A673 (cell line): ENCODE results near the gene GNA14. TPM values are rescaled to one million over a fixed set of nuclear protein-coding genes. Genes with fewer than 3 reads are reported as not detected.
A peak's percentile ranks its signal among the peaks of the same experiment; 100 is the strongest.

Experiments used
- BruUV-seq: library from RNA; stranded (reverse); fragments of 400-500 nt; replicated peaks from 2 replicates; lab custom pipeline; 2021; lab: Mats Ljungman, UMichigan
- CTCF ChIA-PET: fragments of 300-600 bp; sonication (Branson Sonifier 250); formaldehyde crosslinking; loops from one replicate; lab custom pipeline; 2022; ENCODE audit warnings: antibody characterized with exemption; lab: Charles Lee
- POLR2A ChIA-PET: fragments of 300-600 bp; sonication (Branson Sonifier 250); formaldehyde crosslinking; loops from one replicate; lab custom pipeline; 2022; ENCODE audit warnings: antibody characterized with exemption; ENCODE audit not compliant: low non-redundant PET; lab: Charles Lee
- DNase-seq: peaks from one replicate; pipeline ENCODE4 v3.0.0-alpha.2; 2015; ENCODE audit warnings: low spot score
- H3K27ac ChIP-seq: fragments of 200-600 bp; sonication (generic); 2 replicates; pipeline ENCODE4 v1.5.1; 2016; ENCODE audit warnings: mixed run types, low read depth, mild to moderate bottlenecking, mixed read lengths, antibody characterized with exemption, low read length; ENCODE audit not compliant: poor library complexity, severe bottlenecking
- H3K27me3 ChIP-seq: fragments of 200-600 bp; sonication (generic); replicated peaks from 2 replicates; pipeline ENCODE4 v1.6.1; 2017; ENCODE audit warnings: mixed run types, low read depth, mild to moderate bottlenecking, mixed read lengths, antibody characterized with exemption, low read length; ENCODE audit not compliant: insufficient read depth, poor library complexity
- H3K36me3 ChIP-seq: fragments of 200-600 bp; sonication (generic); 2 replicates; pipeline ENCODE4 v1.6.1; 2016; ENCODE audit warnings: mixed run types, mild to moderate bottlenecking, mixed read lengths, antibody characterized with exemption, low read length; ENCODE audit not compliant: insufficient read depth, poor library complexity, severe bottlenecking
- H3K4me1 ChIP-seq: fragments of 200-600 bp; sonication (generic); 2 replicates; pipeline ENCODE4 v1.6.1; 2017; ENCODE audit warnings: mixed run types, mild to moderate bottlenecking, mixed read lengths, antibody characterized with exemption, low read length; ENCODE audit not compliant: insufficient read depth, poor library complexity, severe bottlenecking
- H3K4me3 ChIP-seq: fragments of 200-600 bp; sonication (generic); 2 replicates; pipeline ENCODE4 v1.5.1; 2016; ENCODE audit warnings: low read depth, mixed run types, mild to moderate bottlenecking, mixed read lengths, low read length; ENCODE audit not compliant: poor library complexity, severe bottlenecking
- H3K9me3 ChIP-seq: fragments of 200-600 bp; sonication (generic); 2 replicates; pipeline ENCODE4 v1.6.1; 2016; ENCODE audit warnings: mixed run types, low read depth, mild to moderate bottlenecking, mixed read lengths, antibody characterized with exemption, low read length; ENCODE audit not compliant: poor library complexity, severe bottlenecking
- CTCF ChIP-seq: fragments of 300-800, 200-600 bp; sonication (generic); conservative IDR thresholded peaks from 2 replicates; pipeline ENCODE4 v1.5.1; 2017; ENCODE audit warnings: low read depth, mild to moderate bottlenecking, antibody characterized with exemption, low read length, moderate library complexity, mixed read lengths
- EZH2 ChIP-seq: fragments of 200-600 bp; sonication (generic); IDR thresholded peaks from 2 replicates; pipeline ENCODE4 v1.6.1; 2017; ENCODE audit warnings: borderline replicate concordance, low read depth, mild to moderate bottlenecking, mixed read lengths, antibody characterized with exemption, low read length; ENCODE audit not compliant: poor library complexity, severe bottlenecking
- intact Hi-C: fragments of 100-400 bp; cut with micrococcal nuclease; formaldehyde crosslinking; loops from one replicate; pipeline ENCODE4 v1.10.0; 2022; ENCODE audit not compliant: unreplicated experiment
- total RNA-seq: library from RNA; stranded (reverse); gene quantifications from 2 replicates; pipeline ENCODE4 v1.2.3, GENCODE V29; 2021

Gene GNA14
- total RNA-seq, 1 experiment from 2014 or later = 2.7 TPM

- Histone ChIP-seq H3K36me3 (no peaks in the 10 kb centered on the region), H3K27ac (no peak overlapping the region), H3K9me3 (no peaks in the 10 kb centered on the region), H3K27me3 (no peaks in the 10 kb centered on the region), H3K4me1 (peaks cover 56% of the 10 kb centered on the region), H3K4me3 (no peak overlapping the region)
- POLR2A ChIA-PET = no interaction called here
- DNase-seq = no peak
- intact Hi-C loops = loop anchor here (5.0 kb wide), 1 partner anchor 43 kb away; no protein-coding TSS in a partner anchor
- no TSS peak for BruUV-seq
- no peak for TF ChIP-seq CTCF
- no peak for TF ChIP-seq EZH2
- CTCF ChIA-PET = no interaction called here
Observed at GRCh38 chr9:77599492-77599891, 48.6 kb downstream of the GNA14 start.

GRCh38 chr9:77598991-77599390 lies 49.1 kb downstream of the GNA14 start:
- TF ChIP-seq EZH2 (no peak), CTCF (no peak)

GRCh38 chr9:77598524-77598923 lies 49.6 kb downstream of the GNA14 start:
- intact Hi-C loops = loop anchor here (5.0 kb wide), 1 partner anchor 44 kb away; no protein-coding TSS in a partner anchor
- H3K4me1 ChIP-seq = peaks cover 61% of the 10 kb centered on the region
- no peak overlapping the region for H3K4me3 ChIP-seq
- peak overlapping the region; percentile 49 for H3K27ac ChIP-seq
- H3K27me3 ChIP-seq = no peaks in the 10 kb centered on the region
- no peak for TF ChIP-seq EZH2
- TF ChIP-seq CTCF = no peak
- CTCF ChIA-PET = no interaction called here
- H3K9me3 ChIP-seq = no peaks in the 10 kb centered on the region
- DNase-seq = peak; percentile 77
- POLR2A ChIA-PET = no interaction called here
- no peaks in the 10 kb centered on the region for H3K36me3 ChIP-seq
- no TSS peak for BruUV-seq

More at GRCh38 chr9:77598991-77599390, 49.1 kb downstream of the GNA14 start:
- Histone ChIP-seq H3K4me3 (no peak overlapping the region), H3K36me3 (no peaks in the 10 kb centered on the region), H3K4me1 (peaks cover 61% of the 10 kb centered on the region), H3K9me3 (no peaks in the 10 kb centered on the region), H3K27ac (no peak overlapping the region), H3K27me3 (no peaks in the 10 kb centered on the region)
- POLR2A ChIA-PET = no interaction called here
- CTCF ChIA-PET = no interaction called here
- BruUV-seq = no TSS peak
- intact Hi-C loops = loop anchor here (5.0 kb wide), 1 partner anchor 43 kb away; no protein-coding TSS in a partner anchor
- no peak for DNase-seq
